ENCODE data around the gene NKD2.

The NKD2 gene

GRCh38 chr5:1047332-1047965 lies 38.8 kb downstream of the NKD2 start:
- no peak for DNase-seq

GRCh38 chr5:1048162-1048721 lies 39.6 kb downstream of the NKD2 start:
- DNase-seq = no peak

- DNase-seq = no peak
Measured at GRCh38 chr5:1048861-1049838, 40.5 kb downstream of the NKD2 start.

GRCh38 chr5:1050423-1051365 lies 42.1 kb downstream of the NKD2 start:
- no peak for DNase-seq

- no peak for DNase-seq
Measured at GRCh38 chr5:1051366-1051720, 42.7 kb downstream of the NKD2 start.

GRCh38 chr5:1052076-1052475 lies 43.5 kb downstream of the NKD2 start:
- no peak for DNase-seq

- no peak for DNase-seq
Measured at GRCh38 chr5:1052641-1053390, 44.2 kb downstream of the NKD2 start.

GRCh38 chr5:1053391-1054017 lies 44.9 kb downstream of the NKD2 start:
- no peak for DNase-seq

- DNase-seq = no peak
Measured at GRCh38 chr5:1054018-1054798, 45.6 kb downstream of the NKD2 start.

- DNase-seq = no peak
Measured at GRCh38 chr5:1054799-1055775, 46.5 kb downstream of the NKD2 start.

GRCh38 chr5:1055896-1056610 lies 47.5 kb downstream of the NKD2 start:
- DNase-seq = no peak

- no peak for DNase-seq
Measured at GRCh38 chr5:1056611-1057484, 48.2 kb downstream of the NKD2 start.

GRCh38 chr5:1057485-1058082 lies 49.0 kb downstream of the NKD2 start:
- DNase-seq = no peak

GRCh38 chr5:1058083-1058945 lies 49.7 kb downstream of the NKD2 start:
- DNase-seq = no peak

- no peak for DNase-seq
Measured at GRCh38 chr5:1058988-1059883, 50.6 kb downstream of the NKD2 start.
